Rectal smooth muscle tissue (tissue), 1 donor: ENCODE results near the gene TOMM20.
"Not testable (repeated sequence)": the region's sequence is repeated elsewhere in the genome, so short reads cannot be mapped to it uniquely, and the experiment has no call there.

Experiments used
- H3K27ac ChIP-seq: one replicate; pipeline ENCODE4 v1.7.0; 2013; ENCODE audit warnings: low read depth, low read length, inconsistent platforms
- H3K27me3 ChIP-seq: one replicate; pipeline ENCODE4 v1.7.0; 2013; ENCODE audit warnings: low read length; ENCODE audit not compliant: control insufficient read depth, insufficient read depth
- H3K36me3 ChIP-seq: one replicate; pipeline ENCODE4 v1.7.0; 2013; ENCODE audit warnings: low read length; ENCODE audit not compliant: control insufficient read depth, insufficient read depth
- H3K4me1 ChIP-seq: one replicate; pipeline ENCODE4 v1.7.0; 2013; ENCODE audit warnings: low read length; ENCODE audit not compliant: control insufficient read depth, insufficient read depth
- H3K4me3 ChIP-seq: one replicate; pipeline ENCODE4 v1.7.0; 2013; ENCODE audit warnings: low read length
- H3K9ac ChIP-seq: one replicate; pipeline ENCODE4 v1.7.0; 2013; ENCODE audit warnings: low read length

Gene TOMM20

DNA sequence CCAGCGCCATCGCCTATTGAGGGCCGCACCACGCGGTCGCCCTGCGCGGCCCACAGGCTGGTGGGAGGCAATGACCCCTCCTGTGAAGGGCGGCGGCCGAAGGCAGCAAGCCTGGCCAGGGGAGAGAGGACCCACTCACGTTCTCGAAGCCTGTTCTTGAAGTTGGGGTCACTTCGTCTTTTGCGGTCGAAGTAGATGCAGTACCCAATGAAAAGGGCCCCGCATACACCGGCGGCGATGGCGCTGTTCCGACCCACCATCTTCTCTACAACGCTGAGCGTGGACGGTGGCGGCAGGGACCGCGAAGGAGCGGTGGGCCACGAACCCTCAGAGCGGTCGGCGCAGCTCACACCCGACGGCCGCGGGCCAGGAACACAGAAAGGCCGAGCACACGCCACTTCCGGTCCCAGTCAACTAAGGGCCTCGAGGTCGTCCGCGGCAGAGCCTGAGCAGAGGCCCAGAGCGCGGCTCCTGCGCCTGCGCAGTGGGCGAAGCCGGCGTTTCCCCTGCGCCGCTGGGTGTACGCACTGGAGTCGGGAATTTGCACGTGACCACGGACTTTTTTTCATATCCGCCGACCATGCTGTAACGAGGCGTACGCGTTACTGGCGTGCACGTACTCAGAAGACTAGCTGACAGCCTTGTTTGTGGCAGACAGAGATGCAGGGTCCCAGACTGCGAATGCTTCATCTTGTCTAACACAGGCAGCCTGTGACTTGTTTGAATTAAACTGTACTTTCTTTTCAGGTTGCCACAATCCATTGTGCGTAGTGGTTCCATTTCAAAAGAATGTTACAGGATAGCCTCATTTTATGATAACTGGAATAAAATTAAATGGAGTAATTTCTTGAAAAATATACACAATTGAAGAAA lies at the start of gene TOMM20:
Gene TOMM20, minus strand, starts transcription at position 382 of the 873 bp plus-strand sequence. Its CDS starts 122 bp downstream, at position 260.
- peak within 1 kb of the TSS; percentile 88 for H3K27ac ChIP-seq
- peak within 1 kb of the TSS; percentile 91 for H3K9ac ChIP-seq
- H3K36me3 ChIP-seq: peaks cover 5% of the 10 kb centered on the region
- H3K27me3 ChIP-seq: no peaks in the 10 kb centered on the region
- H3K4me3 ChIP-seq: peak within 1 kb of the TSS; percentile 98
- peaks cover 3% of the 10 kb centered on the region for H3K4me1 ChIP-seq

DNA sequence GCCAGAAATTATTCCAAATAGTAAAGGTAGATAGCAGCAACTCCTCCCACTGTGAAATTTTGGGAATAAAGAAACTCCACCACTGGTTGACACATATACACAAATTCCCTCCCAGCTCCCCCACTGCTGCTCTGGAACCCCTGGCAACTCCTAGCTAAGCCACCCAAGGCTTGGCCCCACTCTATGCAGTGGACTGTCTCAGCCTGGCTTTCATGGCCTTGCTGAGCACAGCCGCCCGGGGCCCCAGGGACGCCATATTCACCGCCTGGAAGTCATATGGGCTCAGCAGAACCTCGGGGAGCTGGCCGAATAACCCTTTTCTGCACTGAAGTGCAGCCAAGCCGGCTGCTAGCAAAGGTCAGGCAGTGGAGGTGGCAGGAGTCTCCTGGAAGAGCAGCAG lies 47.8 kb upstream of the TOMM20 start:
- no peak overlapping the region for H3K4me3 ChIP-seq
- no peak overlapping the region for H3K9ac ChIP-seq
- no peak overlapping the region for H3K27ac ChIP-seq
- H3K36me3 ChIP-seq: peaks cover 6% of the 10 kb centered on the region
- H3K27me3 ChIP-seq: no peaks in the 10 kb centered on the region
- no peaks in the 10 kb centered on the region for H3K4me1 ChIP-seq

DNA sequence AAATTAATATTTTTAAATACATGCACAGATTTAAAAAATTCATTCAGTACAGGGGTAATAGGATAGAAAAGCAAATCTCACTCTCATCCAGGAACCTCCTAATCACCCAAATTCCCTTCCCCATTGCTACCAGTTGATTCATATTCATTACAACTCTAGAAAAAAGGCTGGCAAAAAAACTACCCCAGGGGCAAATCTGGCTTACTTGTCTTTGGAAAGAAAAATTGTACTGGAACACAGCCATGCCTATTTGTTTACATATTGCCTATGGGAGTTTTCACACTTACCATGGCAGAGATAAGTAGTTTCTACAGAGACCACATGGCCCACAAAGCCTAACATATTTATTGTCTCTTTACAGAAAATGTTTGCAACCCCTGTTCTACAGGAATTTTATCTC lies 41.3 kb upstream of the TOMM20 start:
- H3K27ac ChIP-seq: no peak overlapping the region
- H3K36me3 ChIP-seq: peaks cover 3% of the 10 kb centered on the region
- no peaks in the 10 kb centered on the region for H3K4me1 ChIP-seq
- H3K27me3 ChIP-seq: no peaks in the 10 kb centered on the region
- H3K4me3 ChIP-seq: no peak overlapping the region
- H3K9ac ChIP-seq: no peak overlapping the region

DNA sequence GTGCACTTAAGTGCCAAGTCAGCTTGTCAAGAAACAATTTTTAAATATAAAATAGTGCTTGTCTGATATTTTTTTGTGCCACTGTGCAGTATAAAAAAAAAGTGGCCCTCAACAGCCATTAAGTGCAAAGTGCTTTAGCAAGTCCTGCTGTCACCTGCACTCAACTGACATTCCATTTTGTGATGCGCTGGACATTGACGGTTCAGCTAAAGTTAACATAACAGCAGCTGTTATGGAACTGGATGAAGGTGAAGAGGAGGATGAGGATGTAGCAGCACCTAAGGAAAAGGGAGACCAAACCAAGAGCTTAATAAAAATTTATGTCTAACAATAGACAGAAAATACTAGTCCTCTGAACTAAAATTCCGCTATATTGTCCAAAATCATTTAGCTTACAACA lies 39.7 kb upstream of the TOMM20 start:
- Histone ChIP-seq H3K9ac (no peak overlapping the region), H3K4me3 (no peak overlapping the region), H3K36me3 (no peaks in the 10 kb centered on the region), H3K27ac (no peak overlapping the region), H3K27me3 (no peaks in the 10 kb centered on the region), H3K4me1 (no peaks in the 10 kb centered on the region)

DNA sequence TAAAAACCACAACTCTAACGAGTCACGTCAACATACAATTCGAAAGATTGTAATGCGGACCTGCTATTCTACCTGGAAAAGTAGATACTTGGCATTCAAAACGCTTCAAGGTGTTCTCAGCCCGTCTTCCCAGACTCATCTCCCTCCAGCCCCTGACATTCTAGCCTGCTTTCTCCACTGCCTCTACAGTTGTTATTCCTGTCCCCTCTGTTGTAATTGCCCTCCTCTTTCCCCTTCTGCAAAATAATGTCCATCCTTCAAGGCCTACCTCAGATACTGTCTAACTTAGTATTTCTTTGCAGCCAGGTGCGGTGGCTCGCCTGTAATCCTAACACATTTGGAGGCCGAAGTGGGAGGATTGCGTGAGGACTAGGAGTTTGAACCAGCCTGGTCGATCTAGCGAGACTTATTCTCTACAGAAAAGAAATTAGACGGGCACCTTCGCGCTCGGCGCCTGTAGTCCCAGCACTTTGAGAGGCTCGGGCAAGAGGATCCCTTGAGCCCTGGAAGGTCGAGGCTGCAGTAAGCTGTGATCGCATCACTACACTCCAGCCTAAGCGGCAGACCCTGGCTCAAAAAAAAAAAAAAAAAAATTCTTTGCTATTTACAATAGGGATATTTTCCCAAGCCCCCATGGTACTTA lies 33.2 kb upstream of the TOMM20 start:
- H3K4me1 ChIP-seq: peaks cover 3% of the 10 kb centered on the region
- no peaks in the 10 kb centered on the region for H3K27me3 ChIP-seq
- H3K27ac ChIP-seq: peak overlapping the region; percentile 94
- H3K9ac ChIP-seq: peak overlapping the region; percentile 98
- H3K36me3 ChIP-seq: peaks cover 4% of the 10 kb centered on the region
- H3K4me3 ChIP-seq: peak overlapping the region; percentile 99

DNA sequence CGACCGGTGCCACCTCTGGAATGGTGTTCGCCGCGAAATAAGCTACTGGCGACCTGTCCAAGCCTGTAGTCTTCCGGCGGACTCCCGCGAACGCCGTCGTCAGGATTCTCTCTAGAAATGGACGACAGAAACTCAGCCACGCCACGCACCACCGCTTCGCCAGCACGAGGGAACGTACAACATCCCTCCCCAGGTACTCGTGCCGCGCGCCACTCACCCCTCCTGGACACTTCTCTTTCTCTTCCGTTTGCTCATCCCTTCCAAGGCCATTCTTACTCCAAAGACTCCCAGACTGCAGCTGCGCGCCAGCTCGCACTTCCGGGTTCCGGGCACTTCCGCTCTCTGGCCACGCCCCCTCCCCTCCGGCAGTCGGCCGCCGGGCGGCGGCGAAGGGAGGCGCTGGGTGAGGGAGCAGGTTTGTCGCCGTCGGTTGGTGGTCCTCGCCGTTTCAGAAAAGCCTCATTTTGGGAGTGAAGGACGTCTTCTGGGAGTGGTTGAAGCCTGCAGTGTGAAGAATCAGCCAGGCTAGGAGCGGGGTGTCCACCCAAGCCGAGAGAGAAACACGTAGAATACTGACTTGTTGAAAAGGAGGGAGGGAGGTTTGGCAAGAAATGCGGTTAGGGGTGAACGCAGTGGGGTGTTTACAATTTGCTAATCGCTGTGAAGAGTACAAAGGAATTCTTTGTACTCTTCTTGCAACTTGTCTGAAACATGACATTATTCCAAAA lies 32.5 kb upstream of the TOMM20 start, which contains the start of gene RBM34:
Gene RBM34, minus strand, starts transcription at position 294 of the 728 bp plus-strand sequence. Its CDS starts 24 bp downstream, at position 270.
- Histone ChIP-seq H3K36me3 (peaks cover 4% of the 10 kb centered on the region), H3K27me3 (no peaks in the 10 kb centered on the region), H3K4me3 (peak within 1 kb of the TSS; percentile 99), H3K27ac (peak within 1 kb of the TSS; percentile 94), H3K4me1 (peaks cover 3% of the 10 kb centered on the region), H3K9ac (peak within 1 kb of the TSS; percentile 98)

DNA sequence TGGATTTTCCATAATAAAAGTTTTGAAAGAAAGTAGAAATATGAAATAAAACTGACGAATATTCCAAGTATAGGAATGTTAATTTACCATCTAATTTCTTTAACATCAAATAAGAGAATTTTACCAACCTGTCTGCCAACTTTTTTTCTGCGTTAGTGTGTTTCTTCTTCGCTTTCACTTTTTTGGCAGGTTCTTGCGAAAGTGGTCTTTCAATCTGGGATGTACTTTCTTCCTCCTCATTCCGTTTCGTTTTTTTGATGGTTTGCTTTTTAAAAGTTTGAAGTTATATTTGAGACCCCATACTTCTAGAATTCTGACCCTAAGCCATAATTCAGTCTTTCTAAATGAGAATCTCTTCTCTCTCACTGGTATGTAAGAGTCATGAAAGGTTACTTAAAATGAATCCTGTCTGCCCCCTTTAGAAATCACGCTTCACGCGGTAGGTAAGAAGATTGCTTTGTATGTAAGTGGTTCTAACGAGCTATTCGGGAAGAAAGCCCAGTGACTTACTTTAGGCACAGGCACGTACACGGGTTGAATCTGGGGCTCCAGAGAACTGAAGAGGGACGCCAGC lies 31.8 kb upstream of the TOMM20 start:
- Histone ChIP-seq H3K4me3 (peak overlapping the region; percentile 99), H3K27me3 (no peaks in the 10 kb centered on the region), H3K27ac (peak overlapping the region; percentile 94), H3K36me3 (peaks cover 4% of the 10 kb centered on the region), H3K4me1 (peaks cover 3% of the 10 kb centered on the region), H3K9ac (peak overlapping the region; percentile 86)

DNA sequence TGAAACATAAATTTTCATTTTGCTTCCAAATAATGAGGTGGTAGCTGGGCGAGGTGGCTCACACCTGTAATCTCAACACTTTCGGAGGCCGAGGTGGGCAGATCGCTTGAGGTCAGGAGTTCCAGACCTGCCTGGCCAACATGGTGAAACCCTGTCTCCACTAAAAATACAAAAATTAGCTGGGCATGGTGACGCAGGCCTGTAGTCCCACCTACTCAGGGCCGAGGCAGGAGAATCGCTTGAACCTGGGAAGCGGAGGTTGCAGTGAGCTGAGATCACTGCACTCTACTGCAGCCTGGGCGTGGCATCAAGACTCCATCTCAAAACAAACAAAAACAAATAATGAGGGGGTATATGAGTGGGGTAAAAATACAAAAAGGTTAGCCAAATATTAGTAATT lies 31.3 kb upstream of the TOMM20 start:
- not testable (repeated sequence) for H3K27ac ChIP-seq, H3K27me3 ChIP-seq, H3K9ac ChIP-seq, H3K36me3 ChIP-seq, H3K4me1 ChIP-seq
- peak overlapping the region; percentile 99 for H3K4me3 ChIP-seq

DNA sequence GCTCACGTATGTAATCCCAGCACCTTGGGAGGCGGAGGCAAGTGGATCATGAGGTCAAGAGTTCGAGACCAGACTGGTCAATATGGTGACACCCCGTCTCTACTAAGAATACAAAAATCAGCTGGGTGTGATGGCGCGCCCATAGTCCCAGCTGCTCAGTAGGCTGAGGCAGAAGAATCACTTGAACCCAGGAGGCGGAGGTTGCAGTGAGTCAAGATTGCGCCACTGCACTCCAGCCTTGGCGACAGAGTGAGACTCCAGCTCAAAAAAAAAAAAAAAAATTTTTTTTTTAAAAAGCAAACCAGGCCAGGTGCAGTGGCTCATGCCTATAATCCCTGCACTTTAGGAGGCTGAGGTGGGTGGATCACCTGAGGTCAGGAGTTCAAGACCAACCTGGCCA lies 30.6 kb upstream of the TOMM20 start:
- H3K27me3 ChIP-seq, H3K4me3 ChIP-seq, H3K27ac ChIP-seq, H3K4me1 ChIP-seq, H3K36me3 ChIP-seq, H3K9ac ChIP-seq: not testable (repeated sequence)

DNA sequence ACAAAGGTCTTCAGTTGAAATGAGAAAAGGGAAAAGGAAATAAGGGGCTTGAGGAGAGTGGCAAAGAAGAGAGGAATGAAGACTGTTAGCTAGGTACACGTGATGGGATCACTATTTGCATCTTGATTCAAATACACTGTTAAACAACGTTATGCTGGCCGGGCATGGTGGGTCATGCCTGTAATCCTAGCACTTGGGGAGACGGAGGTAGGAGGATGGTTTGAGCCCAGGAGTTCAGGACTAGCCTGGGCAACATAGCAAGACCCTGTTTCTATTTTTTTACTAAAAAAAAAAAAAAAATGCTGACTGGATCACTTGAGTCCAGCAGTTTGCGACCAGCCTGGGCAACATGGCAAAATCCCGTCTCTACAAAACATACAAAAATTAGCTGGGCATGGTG lies 30.0 kb upstream of the TOMM20 start:
- no peaks in the 10 kb centered on the region for H3K27me3 ChIP-seq

DNA sequence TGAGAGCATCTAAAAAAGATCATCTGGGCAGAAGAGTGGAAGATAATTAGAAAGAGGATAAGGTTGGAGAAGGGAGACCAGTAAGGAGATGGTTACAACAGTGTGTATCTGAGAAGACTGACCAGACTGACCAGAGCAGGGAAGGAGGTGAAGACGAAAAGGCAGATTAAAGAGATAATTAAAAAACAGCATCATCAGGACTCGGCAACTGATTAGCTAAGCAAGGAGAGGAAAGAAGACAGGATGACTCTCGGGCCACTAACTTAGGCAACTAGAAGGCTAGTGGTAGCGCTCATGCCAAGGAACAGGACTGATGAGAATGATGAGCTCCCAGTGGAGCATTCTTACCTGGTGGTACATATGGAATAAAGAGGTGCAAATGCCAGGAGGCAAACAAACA lies 28.5 kb upstream of the TOMM20 start:
- no peak overlapping the region for H3K9ac ChIP-seq
- H3K36me3 ChIP-seq: peaks cover 4% of the 10 kb centered on the region

More for the DNA sequence above, 30.0 kb upstream of the TOMM20 start:
- Histone ChIP-seq H3K9ac (no peak overlapping the region), H3K4me1 (peaks cover 3% of the 10 kb centered on the region), H3K4me3 (no peak overlapping the region), H3K27ac (no peak overlapping the region), H3K36me3 (peaks cover 4% of the 10 kb centered on the region)

DNA sequence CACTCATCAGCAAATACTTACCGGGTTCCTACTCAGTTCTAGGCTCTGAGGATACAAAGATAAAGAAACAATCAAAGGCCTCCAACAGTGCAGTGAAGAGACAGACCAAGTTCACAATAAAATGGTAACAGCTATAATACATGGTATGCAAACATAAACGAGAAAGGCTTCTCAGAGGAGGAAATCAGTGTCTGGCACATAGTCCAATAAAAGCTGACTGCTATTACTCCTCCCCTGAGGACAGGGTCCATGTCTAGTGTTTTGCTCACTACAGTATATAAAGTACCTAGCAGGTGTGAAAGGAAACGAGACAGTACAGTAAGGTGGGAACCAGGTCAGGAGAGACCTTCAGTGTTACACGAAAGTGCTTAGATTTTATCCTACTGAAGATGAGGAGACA lies 28.1 kb upstream of the TOMM20 start:
- H3K27me3 ChIP-seq: no peaks in the 10 kb centered on the region
- peaks cover 3% of the 10 kb centered on the region for H3K4me1 ChIP-seq
- H3K4me3 ChIP-seq: no peak overlapping the region
- peaks cover 4% of the 10 kb centered on the region for H3K36me3 ChIP-seq
- H3K9ac ChIP-seq: no peak overlapping the region
- H3K27ac ChIP-seq: no peak overlapping the region

More for the DNA sequence above, 28.5 kb upstream of the TOMM20 start:
- Histone ChIP-seq H3K27me3 (no peaks in the 10 kb centered on the region), H3K4me1 (peaks cover 3% of the 10 kb centered on the region), H3K27ac (no peak overlapping the region), H3K4me3 (no peak overlapping the region)
